G401.6 (cell line): ENCODE measurements around the gene USP46.
A peak's percentile ranks its signal among the peaks of the same experiment; 100 is the strongest.

Experiments used
- FAIRE-seq: peaks from 2 replicates; lab custom pipeline; 2012; peaks lifted over from hg19 to GRCh38; lab: Jason Lieb, UNC

Gene USP46

GRCh38 chr4:52657292-52657617 lies 1.8 kb downstream of the USP46 start:
- no peak for FAIRE-seq

GRCh38 chr4:52655506-52655905 lies 3.6 kb downstream of the USP46 start:
- FAIRE-seq = no peak

GRCh38 chr4:52651996-52652672 lies 7.0 kb downstream of the USP46 start:
- peak; percentile 48 for FAIRE-seq

- no peak for FAIRE-seq
Measured at GRCh38 chr4:52648836-52649235, 10.3 kb downstream of the USP46 start.

GRCh38 chr4:52646741-52647140 lies 12.4 kb downstream of the USP46 start:
- no peak for FAIRE-seq

- FAIRE-seq = no peak
Measured at GRCh38 chr4:52646096-52646495, 13.0 kb downstream of the USP46 start.

- FAIRE-seq = no peak
Measured at GRCh38 chr4:52645300-52645699, 13.8 kb downstream of the USP46 start.

- FAIRE-seq = no peak
Measured at GRCh38 chr4:52643785-52644244, 15.3 kb downstream of the USP46 start.

GRCh38 chr4:52643190-52643589 lies 15.9 kb downstream of the USP46 start:
- FAIRE-seq = no peak

- no peak for FAIRE-seq
Measured at GRCh38 chr4:52641854-52642563, 17.1 kb downstream of the USP46 start.

GRCh38 chr4:52640808-52641565 lies 18.1 kb downstream of the USP46 start:
- no peak for FAIRE-seq

- FAIRE-seq = no peak
Measured at GRCh38 chr4:52638717-52639116, 20.4 kb downstream of the USP46 start.

- FAIRE-seq = no peak
Measured at GRCh38 chr4:52637116-52637515, 22.0 kb downstream of the USP46 start.

- FAIRE-seq = no peak
Measured at GRCh38 chr4:52635560-52635959, 23.5 kb downstream of the USP46 start.

- no peak for FAIRE-seq
Measured at GRCh38 chr4:52635130-52635529, 24.0 kb downstream of the USP46 start.

- no peak for FAIRE-seq
Measured at GRCh38 chr4:52633846-52634245, 25.3 kb downstream of the USP46 start.

- no peak for FAIRE-seq
Measured at GRCh38 chr4:52628974-52629373, 30.1 kb downstream of the USP46 start.

GRCh38 chr4:52628543-52628942 lies 30.6 kb downstream of the USP46 start:
- FAIRE-seq = no peak

- FAIRE-seq = no peak
Measured at GRCh38 chr4:52627876-52628275, 31.2 kb downstream of the USP46 start.

GRCh38 chr4:52625216-52625615 lies 33.9 kb downstream of the USP46 start:
- no peak for FAIRE-seq

- no peak for FAIRE-seq
Measured at GRCh38 chr4:52622564-52622963, 36.5 kb downstream of the USP46 start.

- FAIRE-seq = no peak
Measured at GRCh38 chr4:52621567-52621966, 37.5 kb downstream of the USP46 start.

GRCh38 chr4:52619591-52619931 lies 39.5 kb downstream of the USP46 start:
- no peak for FAIRE-seq
